ENCODE measurements around the gene ITGB2. TPM values are rescaled to one million over a fixed set of nuclear protein-coding genes. Genes with fewer than 3 reads are reported as not detected.
A peak's percentile ranks its signal among the peaks of the same experiment; 100 is the strongest.
"Not testable (repeated sequence)": the region's sequence is repeated elsewhere in the genome, so short reads cannot be mapped to it uniquely, and the experiment has no call there.

ITGB2 gene
- polyA plus RNA-seq, 5 donors = 7.3 to 16.1 (median 8.6) TPM

DNA sequence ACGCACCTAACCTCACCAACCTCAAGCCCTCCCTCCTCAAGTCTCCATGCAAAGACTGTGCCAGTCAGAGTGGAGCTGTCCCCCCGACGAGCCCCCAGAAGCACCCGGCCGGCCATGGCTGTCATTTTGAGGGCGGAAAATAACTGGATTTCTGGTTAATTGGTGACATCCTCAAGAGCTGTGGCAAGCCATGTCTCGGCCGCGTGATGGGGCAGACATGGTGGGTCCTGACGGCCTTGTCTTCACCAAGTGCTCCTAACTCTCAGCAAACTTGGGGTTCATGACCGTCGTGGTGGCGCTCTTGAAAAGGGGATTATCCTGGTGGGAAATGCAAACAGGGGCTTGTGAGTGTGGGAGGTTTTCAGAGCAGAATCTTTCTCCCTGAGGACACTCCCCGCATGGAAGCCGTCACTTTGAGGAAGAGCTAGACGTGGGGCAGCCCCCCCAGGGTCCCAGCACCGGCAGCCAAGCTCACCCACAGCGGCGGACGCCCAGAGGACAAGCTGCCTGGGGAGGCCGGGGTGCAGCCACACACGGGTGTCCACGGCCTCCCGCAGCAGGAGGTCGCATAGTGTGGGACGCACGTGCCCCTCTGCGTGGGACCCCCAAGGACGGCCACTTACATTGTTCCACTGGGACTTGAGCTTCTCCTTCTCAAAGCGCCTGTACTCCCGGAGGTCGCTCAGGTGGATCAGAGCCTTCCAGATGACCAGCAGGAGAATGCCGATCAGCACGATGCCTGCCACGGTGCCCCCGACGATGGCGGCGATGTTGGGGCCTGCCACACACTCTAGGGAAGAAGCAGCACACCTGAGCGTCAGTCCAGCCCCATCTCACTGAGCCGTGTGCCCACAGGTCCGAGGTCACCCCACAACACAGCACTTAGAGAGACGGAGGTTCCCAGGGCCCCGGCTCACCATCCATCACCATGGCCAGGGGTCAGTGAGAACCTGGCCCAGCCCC, 34.3 kb downstream of the ITGB2 start:
- no peak for DNase-seq

DNA sequence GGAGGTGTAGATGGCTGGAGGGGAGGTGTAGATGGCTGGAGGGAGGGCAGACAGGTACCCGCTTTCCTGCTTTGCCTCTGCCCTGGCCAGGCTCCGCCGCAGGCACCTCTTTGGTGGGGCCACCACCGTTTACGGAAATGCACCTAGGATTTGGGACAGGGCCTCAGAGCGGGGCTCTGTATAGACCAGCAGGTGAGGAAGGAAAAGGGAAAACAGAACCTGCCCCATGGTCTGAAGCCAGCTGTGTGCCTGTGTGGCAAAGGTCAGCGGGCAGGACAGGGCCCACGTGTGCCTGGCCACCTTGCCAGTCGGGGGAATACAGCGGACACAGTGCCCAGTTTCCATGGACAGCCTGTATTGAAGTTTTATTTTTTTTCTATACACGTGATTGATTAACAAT, 35.1 kb downstream of the ITGB2 start:
- no peak for DNase-seq

- DNase-seq = no peak
These were observed 36.6 kb downstream of the ITGB2 start for GRCh38 chr21:44884097-44884496.

GRCh38 chr21:44883250-44883649, 37.4 kb downstream of the ITGB2 start:
- no peak for DNase-seq

DNA sequence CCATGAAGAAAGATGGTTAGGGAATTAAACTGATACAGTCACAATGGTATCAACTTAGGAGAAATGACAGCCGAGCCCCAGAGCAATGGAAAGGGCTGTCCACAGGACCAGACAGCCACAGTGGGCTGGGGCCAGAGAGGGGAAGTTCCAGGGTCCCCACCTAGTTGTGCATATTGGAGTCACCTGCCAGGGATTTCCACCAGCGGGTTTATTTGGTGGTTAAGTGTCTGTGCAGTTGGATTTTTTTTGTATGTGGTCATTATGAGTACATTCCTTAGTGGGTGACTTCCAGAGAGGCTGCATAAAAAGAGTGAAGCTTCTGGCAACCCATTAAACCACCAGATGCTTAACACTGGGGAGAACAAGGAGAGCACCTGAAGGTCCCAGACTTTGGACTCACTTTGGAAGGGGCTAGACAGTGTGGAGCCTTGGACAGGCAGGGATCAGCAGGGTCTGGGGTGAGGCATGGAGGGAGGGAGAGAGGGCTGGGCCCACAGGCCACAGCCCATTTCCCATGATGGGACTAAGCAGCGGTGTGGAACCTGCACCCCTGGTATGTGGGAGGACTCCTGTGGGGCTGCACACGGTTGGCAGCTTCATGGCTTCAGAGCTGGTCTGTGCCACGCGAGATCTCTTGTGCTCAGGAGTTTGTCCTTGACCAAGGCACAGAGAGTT, 39.4 kb downstream of the ITGB2 start:
- DNase-seq = no peak

DNA sequence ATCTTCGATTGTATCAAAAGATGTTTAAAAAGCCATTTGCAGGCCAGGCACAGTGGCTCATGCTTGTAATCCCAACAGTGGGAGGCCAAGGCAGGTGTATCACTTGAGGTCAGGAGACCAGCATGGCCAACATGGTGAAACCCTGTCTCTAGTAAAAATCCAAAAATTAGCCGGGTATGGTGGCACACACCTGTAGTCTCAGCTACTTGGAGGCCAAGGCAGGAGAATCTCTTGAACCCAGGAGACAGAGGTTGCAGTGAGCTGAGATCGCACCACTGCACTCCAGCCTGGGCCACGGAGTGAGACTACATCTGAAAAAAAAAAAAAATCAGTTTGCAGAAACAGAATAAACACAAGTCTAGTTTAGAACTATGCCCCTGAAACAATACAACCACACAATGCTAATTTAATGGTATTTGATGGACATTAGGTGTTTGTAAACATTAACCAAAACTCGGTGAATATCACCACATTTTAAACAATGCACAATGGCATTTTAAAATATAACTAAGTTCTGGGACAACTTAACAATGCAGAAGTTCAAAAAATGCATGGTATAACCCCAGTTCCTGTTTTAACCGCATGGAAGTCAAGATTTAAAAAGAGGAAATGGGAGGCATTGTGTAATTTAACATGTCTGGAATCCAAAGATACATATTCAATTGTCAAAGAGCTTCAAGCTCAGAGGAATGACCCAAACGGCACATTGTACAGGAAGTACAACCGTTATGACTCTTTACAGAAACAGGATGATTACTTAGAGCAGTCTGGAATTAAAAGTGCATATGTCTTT, 40.1 kb downstream of the ITGB2 start:
- DNase-seq = no peak

DNA sequence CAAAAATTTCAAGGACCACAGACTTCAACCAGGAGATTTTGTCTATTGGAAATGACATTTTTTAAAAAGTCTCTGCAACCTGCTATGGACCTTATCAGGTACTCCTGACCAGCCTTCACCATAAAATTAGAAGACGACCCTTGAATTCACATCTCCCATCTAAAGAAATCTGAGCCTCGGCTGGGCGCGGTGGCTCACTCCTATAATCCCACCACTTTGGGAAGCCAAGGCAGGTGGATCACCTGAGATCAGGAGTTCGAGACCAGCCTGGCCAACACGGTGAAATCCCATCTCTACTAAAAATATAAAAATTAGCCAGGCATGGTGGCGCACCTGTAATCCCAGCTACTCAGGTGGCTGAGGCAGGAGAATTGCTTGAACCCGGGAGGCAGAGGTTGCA, 41.5 kb downstream of the ITGB2 start:
- DNase-seq = not testable (repeated sequence)

DNA sequence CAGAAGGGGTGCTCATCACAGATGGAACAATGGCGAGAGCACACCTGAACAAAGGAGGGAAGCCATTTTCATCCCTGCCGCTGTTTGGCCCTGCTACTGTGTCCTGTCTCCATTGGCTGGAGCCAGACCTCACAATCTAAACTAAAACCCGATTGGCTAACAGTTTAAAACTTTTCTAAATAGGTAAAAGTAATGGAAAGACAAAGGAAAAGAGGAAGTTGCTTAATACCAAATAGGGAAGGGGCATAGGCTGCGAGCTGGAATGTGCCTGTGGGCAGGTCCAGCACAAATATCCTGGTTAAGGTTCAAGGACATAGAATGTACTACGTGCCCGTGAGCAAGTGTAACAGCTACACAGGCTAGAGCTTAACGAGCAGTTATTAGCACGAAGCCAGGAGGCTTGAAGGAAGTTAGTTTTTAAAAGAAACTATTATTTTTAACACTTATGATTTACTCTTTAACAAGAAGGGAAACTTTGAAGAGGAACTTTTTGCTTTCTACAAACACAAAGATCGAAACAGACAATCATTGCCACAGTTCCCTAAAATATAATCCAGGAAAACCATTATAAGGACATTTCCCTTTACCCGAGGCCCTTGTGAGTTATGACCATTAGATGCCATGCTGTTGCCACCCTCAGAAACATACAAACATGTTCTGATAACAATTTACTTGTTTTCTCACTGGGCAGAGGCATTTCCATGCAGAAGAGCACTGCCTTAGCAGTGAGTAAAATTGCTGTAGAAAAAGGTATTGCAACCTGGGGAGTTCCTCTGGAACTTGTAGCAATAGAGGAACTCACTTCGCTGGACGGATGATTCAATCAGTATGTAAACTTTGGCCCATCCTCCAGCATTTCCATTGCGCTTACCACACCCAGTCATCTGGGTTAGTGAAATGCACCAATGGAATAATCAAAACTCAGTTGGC, 42.4 kb downstream of the ITGB2 start:
- no peak for DNase-seq

DNA sequence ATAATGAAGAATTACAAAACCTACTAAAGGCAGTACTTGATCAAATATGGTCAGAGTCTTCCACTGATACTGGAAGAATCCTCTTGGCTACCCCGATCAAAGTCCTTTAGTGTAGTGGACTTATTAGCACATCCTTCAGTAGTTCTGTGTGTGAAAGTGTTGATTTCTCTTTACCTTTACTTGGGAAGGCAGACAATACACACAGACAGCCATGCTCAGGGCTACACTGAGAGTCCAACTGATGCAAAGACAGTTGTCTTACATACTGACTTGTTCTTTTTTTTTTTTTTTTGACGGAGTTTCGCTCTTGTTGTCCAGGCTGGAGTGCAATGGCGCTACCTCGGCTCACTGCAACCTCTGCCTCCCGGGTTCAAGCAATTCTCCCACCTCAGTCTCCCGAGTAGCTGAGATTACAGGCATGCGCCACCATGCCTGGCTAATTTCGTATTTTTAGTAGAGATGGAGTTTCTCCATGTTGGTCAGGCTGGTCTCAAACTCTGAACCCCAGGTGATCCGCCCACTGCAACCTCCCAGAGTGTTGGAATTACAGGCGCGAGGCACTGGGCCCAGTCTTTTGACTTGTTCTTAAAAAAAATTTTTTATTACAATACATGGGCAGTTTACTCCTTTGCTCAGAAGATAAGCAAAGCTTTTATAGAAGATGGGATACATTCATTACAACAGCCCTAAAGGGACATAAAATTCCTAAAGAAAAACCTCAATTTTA, 43.7 kb downstream of the ITGB2 start:
- DNase-seq = no peak

GRCh38 chr21:44875316-44875700, 45.4 kb downstream of the ITGB2 start:
- no peak for DNase-seq

DNA sequence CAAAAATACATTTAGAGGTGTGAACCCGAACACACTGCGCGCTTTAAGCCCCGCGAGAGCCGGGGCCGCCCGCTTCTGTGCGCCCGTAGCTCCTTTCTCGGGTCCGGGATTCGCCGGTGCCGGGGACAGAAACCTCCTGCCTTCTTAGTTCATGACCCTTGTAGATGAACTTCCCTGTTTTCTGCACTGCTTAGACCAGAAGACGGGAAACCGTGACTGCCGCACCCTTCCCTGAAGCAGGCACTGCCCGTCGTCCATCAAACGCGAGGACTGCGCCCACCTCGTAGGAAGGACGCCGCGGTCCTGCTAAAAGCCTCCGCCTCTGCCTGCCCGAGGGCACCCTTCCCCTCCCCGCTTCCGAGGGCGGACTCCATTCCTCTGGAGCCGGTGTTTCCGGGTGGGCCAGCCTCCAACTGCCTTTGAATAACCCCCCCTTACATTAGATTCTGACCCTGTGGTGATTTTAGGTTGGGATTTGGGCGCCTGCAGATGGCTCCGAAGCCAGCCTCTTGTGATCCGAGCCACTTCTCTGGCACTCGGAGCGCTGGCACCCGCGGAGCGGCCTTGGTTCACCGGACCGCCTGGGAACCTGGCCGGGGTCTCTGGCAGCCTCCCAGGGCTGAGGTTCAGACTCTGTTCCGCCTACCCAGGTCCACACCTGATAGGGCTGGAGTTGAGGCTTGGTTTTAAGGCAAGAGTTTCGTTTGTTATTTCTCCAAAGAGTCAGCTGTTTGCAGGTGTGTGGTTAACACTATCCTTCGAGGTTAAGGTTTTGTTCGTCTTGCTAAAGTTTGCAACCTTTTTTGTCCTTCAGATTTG, 46.0 kb downstream of the ITGB2 start:
- peak in 1 of 2 donors; percentile 34 for DNase-seq

GRCh38 chr21:44874240-44874496, 46.5 kb downstream of the ITGB2 start:
- DNase-seq = no peak

DNA sequence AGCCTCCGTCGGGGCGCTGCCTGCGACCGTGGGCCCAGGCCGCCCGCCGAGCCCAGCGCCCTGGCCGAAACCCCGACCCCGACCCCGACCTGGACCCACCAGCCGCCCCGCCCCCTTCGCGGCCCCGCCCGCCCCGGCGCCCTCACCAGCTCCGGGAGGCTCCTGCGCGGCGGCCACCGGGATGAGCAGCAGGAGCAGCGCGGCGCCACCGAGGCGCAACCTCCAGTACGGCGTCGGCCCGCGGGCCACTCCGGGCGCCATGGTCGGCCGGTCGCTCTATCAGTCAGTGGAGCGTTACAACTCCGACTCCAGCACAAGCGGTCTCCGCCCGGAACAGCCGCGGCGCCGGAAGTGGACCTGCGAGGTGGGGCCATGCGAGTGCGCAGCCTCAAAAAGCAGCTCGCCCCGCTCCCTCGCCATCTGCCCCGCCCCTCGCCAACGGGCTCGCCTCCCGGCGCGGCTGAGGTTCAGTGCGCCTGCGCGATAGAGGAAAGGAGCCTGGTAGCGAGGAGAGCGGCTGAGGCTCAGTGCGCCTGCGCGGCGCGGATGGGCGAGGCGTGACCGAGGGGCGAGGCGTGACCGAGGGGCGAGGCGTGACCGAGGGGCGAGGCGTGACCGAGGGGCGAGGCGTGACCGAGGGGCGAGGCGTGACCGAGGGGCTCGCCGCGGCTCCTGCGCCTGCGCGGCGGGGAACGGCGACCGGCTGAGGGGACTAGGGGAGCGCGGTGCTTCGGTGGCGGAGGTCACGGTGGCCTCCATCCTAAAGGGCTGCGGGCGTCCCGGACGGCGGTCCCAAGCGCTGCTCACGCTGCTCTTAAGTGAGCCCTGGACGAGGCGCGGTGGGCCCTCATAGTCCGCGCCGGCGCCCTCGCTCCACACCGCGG, 47.1 kb downstream of the ITGB2 start, which contains the start of gene PTTG1IP:
Gene PTTG1IP, minus strand, starts transcription at position 335 of the 884 bp plus-strand sequence. Its CDS starts 74 bp downstream, at position 261.
- DNase-seq = peak; percentile 99

GRCh38 chr21:44872649-44873355, 47.9 kb downstream of the ITGB2 start:
- no peak for DNase-seq

- no peak for DNase-seq
These were observed 48.4 kb downstream of the ITGB2 start for GRCh38 chr21:44872323-44872648.

- no peak for DNase-seq
These were observed 49.0 kb downstream of the ITGB2 start for GRCh38 chr21:44871576-44872269.

- DNase-seq = no peak
These were observed 49.8 kb downstream of the ITGB2 start for GRCh38 chr21:44870748-44871495.
